Spinal cord (tissue), 10 donors: ENCODE measurements around the gene UMAD1. TPM values are rescaled to one million over a fixed set of nuclear protein-coding genes. Genes with fewer than 3 reads are reported as not detected.
A peak's percentile ranks its signal among the peaks of the same experiment; 100 is the strongest.

ENCODE experiments used
- DNase-seq, 6 donors: peaks; one replicate each; pipeline versions ENCODE4 v3.0.0 to v3.0.0-alpha.2; 2013 to 2015; ENCODE audit warnings: low spot score in 6 of 6, low read depth in 4 of 6
- H3K27ac ChIP-seq: one replicate; pipeline ENCODE4 v1.5.1; 2013; ENCODE audit warnings: low read depth, low read length, control low read depth
- H3K27me3 ChIP-seq: one replicate; pipeline ENCODE4 v1.6.1; 2013; ENCODE audit warnings: low read length; ENCODE audit not compliant: control insufficient read depth, insufficient read depth
- H3K36me3 ChIP-seq: one replicate; pipeline ENCODE4 v1.6.1; 2013; ENCODE audit warnings: low read length; ENCODE audit not compliant: control insufficient read depth, insufficient read depth
- H3K4me1 ChIP-seq: one replicate; pipeline ENCODE4 v1.6.1; 2013; ENCODE audit warnings: low read length; ENCODE audit not compliant: control insufficient read depth, insufficient read depth
- H3K4me3 ChIP-seq: one replicate; pipeline ENCODE4 v1.5.1; 2013; ENCODE audit warnings: low read depth, low read length, control low read depth
- H3K9me3 ChIP-seq: one replicate; pipeline ENCODE4 v1.6.1; 2013; ENCODE audit warnings: low read length; ENCODE audit not compliant: control insufficient read depth, insufficient read depth
- WGBS: methylation state at CpG from one replicate; pipeline ENCODE4 v1.1.5; 2013; ENCODE audit warnings: missing lambda C conversion rate; ENCODE audit not compliant: insufficient coverage; 5-methylcytosine and 5-hydroxymethylcytosine counted together
- polyA plus RNA-seq, 2 donors: library from polyadenylated mRNA; unstranded; fragments of 120-200 nt; gene quantifications; one replicate each; pipeline ENCODE4 v1.2.1, GENCODE V29; 2013; ENCODE audit not compliant: insufficient read length in 2 of 2
- total RNA-seq, 2 donors: library from RNA; depleted of rRNA in 1 of 2; stranded (reverse); fragments of 120-200 nt in 1 of 2; fragments of >200 nt in 1 of 2; gene quantifications; one replicate each; pipeline versions ENCODE4 v1.2.3 to v1.2.4, GENCODE V29; 2013 to 2014
- donor health status: healthy.

UMAD1 gene
- total and polyA plus RNA-seq, 4 donors: 12.9 to 18.1 (median 14.7) TPM

DNA sequence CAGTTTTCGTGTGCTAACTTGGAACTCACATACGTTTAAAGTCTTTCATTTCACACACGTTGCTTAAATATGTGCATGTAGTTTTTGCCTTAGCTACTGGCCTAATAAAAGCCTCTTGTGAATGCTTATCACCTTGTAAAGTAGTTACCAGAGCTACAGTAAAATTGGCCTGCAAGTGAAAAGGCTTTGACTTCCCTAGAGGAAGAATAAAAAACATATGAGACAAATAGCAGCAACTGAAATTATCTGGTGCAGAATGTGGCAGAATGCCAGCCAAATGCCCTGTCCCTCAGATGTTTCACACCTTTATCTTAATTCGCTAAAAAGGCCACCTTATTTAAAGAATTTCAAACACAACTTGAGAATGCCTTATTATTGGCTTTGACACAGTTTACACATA is 105.9 kb downstream of the UMAD1 start:
- peak in 1 of 6 donors; percentile 38 for DNase-seq

DNA sequence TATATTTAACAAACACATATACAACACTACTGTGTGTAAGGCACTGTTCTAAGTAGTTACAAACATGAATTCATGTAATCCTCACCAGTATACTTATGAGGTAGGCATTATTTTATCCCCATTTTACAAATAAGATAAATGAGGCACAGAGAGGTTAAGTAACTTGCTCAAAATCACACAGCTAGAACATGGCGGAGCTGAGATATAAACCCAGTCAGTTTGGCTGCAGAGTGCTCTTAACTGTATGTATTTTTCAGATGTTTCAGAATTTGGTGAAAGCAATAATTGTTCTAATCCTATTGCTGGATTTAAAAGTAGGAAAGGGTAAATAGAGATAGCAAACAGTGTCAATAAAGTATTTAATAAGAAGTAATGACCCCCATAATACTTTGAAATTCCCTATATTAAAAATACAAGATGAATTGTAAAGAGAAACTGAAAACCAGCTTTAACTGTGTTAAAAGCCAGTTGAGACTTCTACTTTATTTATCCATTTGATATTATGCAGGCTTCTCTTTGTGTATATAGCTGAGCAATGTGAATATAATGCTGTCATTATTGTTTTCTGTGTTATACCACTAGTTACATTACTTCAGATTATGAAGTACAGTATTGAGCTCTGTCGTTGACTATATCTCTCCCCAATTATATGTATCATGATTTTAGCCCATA is 110.2 kb downstream of the UMAD1 start:
- no peaks in the 10 kb centered on the region for H3K9me3 ChIP-seq
- no CpG with 5 or more reads among the region's 2 CpGs for WGBS
- no peaks in the 10 kb centered on the region for H3K36me3 ChIP-seq
- no peak overlapping the region for H3K27ac ChIP-seq
- no peak overlapping the region for H3K4me3 ChIP-seq
- H3K4me1 ChIP-seq: no peaks in the 10 kb centered on the region
- no peak for DNase-seq
- H3K27me3 ChIP-seq: no peaks in the 10 kb centered on the region

More for the DNA sequence above, 105.9 kb downstream of the UMAD1 start:
- H3K4me3 ChIP-seq: no peak overlapping the region
- H3K27ac ChIP-seq: no peak overlapping the region
- H3K27me3 ChIP-seq: no peaks in the 10 kb centered on the region
- no peaks in the 10 kb centered on the region for H3K4me1 ChIP-seq
- no peaks in the 10 kb centered on the region for H3K9me3 ChIP-seq
- no peaks in the 10 kb centered on the region for H3K36me3 ChIP-seq
- WGBS: 40% methylated on average over 1 of the region's 4 CpGs

DNA sequence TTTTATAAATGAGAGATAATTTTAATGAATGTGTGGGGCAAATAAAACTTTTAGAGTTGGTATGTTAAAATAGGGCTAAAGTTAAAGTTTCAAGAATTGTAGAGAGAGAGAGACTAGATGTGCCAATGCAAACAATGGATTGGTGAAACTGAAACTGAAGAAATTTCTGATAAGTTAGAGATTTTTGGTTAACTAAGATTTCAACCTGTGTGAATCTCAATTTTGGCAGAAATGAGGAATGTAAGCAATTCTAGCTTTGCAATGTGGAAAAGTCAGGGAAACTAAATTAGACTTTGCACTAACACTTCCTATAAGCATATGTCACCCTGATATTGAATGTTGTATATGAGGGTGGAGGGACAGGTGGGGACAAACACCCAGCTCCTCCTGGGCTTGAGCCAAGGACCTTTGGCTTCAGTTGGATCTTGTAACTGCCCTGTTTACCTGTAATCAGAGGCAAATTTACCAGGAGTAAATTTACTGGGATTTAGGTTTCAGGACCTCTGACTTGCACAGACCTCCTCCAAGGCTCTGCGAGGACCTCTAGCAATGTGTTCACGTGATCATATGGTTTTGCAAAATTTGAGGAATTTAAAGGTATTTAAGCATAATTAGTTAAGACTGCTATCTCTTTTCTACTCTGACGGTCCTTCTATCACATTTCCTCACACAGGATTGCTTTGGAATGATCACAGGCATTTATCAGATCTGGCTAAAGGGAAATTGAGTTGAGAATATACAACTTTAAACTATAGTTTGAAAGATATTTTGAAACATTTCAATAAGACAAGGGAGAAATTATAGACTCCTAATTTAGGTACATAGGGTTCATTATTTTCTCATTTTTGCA is 110.9 kb downstream of the UMAD1 start:
- Histone ChIP-seq H3K9me3 (no peaks in the 10 kb centered on the region), H3K27ac (no peak overlapping the region), H3K27me3 (no peaks in the 10 kb centered on the region), H3K4me1 (no peaks in the 10 kb centered on the region), H3K4me3 (no peak overlapping the region), H3K36me3 (no peaks in the 10 kb centered on the region)
- DNase-seq: no peak
- no CpG with 5 or more reads among the region's 3 CpGs for WGBS

DNA sequence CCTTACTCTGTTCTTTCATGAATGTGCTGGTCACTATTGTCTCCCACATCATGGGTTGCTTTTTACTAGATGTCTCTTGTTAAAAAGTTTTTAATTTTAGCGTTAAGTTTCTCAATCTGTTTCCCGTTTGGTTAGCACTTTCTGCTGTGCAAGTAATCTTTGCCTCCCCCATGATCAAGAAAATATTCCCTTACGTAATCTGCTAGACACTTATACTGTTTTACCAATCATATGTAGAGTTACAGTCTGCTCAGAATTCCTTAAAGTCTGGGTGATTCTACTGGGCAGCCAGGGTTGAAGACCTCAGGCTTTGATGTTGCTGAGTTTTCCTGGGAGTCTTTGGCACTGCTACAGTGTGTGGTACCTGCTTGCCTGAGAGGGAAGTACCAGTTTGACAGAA is 116.0 kb downstream of the UMAD1 start:
- no peaks in the 10 kb centered on the region for H3K36me3 ChIP-seq
- 100% methylated on average over 1 of the region's 3 CpGs for WGBS
- H3K4me1 ChIP-seq: no peaks in the 10 kb centered on the region
- no peak for DNase-seq
- no peak overlapping the region for H3K4me3 ChIP-seq
- no peaks in the 10 kb centered on the region for H3K9me3 ChIP-seq
- no peak overlapping the region for H3K27ac ChIP-seq
- no peaks in the 10 kb centered on the region for H3K27me3 ChIP-seq

DNA sequence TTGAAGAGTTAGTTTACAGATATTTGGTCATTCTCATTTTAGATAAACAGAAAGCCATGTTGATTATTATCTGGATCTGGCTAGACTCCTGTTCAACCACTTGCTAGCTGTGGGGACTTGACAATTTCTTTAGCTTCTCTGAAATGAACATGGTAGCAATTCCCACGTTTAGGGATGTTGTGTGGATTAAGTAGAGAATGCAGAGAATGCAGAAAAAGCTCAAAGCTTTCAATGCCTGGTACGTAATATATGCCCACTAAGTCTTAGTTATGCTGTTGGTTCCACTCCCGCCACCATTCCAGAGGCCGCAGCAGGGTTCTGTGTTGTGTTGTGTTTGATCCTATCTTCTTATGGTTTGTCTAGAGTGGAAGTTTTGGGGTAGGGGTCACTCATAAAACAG is 117.0 kb downstream of the UMAD1 start:
- Histone ChIP-seq H3K27me3 (no peaks in the 10 kb centered on the region), H3K9me3 (no peaks in the 10 kb centered on the region), H3K4me1 (no peaks in the 10 kb centered on the region), H3K36me3 (no peaks in the 10 kb centered on the region), H3K4me3 (no peak overlapping the region), H3K27ac (no peak overlapping the region)
- no peak for DNase-seq
- WGBS: 77% methylated on average over 3 of the region's 4 CpGs

DNA sequence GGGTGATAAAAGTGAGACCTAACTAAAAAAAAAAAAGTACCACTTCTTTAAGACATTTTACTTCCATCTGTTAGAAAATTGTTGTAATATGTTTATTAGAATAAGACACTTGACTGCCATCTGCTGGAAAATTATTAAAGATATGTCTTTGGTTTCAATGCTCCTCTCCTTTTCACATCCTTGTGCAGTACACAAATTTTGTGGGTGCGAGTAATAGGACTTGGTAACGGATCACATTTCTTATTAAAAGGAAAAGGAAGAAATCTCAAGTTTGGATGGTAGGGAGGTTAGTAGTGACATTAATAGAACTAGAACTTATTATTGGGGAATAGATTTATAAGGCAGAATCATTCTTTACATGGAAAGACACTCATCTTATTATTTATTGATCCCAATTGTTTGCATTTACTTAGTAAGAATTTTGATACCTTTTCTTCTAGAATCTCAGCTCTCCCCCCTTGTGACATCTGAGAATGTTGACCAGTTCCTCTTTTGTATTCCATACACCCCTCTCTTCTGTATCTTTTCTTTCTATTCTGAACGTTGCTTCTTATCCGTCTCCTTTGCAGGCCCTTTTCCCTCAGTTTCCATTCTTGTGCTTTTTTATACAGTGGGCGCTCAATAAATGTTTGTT is 120.9 kb downstream of the UMAD1 start:
- H3K27me3 ChIP-seq: no peaks in the 10 kb centered on the region
- H3K27ac ChIP-seq: peak overlapping the region; percentile 54
- no CpG with 5 or more reads among the region's 5 CpGs for WGBS
- H3K4me3 ChIP-seq: no peak overlapping the region
- no peaks in the 10 kb centered on the region for H3K9me3 ChIP-seq
- H3K36me3 ChIP-seq: no peaks in the 10 kb centered on the region
- H3K4me1 ChIP-seq: no peaks in the 10 kb centered on the region
- DNase-seq: peak in 2 of 6 donors; percentile 44 to 58

DNA sequence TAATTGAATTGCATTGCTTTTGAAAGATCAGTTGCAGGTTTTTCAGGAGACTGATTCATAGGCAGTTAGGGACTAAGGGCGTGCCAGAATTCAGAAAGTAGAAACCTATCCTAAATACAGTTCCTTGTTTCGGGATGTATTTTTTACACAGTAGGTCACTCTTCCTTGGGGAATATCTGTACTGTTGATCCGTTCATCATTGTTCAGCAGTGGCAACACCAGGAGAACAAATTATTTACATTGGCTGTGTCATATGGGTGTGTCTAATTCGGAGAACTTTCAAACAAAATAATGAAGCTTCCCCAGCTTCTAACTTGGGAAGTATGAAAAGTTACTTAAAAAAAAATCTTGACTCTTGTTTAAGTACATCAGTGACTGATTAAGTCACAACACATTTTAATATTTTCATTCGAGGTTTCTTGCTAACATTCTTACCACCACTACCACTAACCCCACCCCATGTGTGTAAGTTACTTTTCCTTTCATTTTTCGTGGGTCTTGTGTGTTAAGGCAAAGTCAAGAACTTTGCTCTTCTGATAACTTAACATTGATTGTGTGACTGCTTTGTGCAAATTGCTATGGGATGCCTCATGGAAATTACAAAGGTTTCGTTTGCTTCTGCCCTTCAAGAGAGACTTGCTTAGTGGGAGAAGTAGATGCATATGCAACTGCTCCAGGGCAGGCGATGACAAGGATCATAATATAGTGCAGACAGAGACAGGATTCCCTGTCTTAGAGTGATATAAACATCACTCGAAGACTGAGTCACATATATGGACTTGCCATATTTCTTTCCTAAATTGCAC is 121.6 kb downstream of the UMAD1 start:
- H3K4me1 ChIP-seq: no peaks in the 10 kb centered on the region
- H3K9me3 ChIP-seq: no peaks in the 10 kb centered on the region
- H3K27ac ChIP-seq: peak overlapping the region; percentile 54
- no peak for DNase-seq
- no peaks in the 10 kb centered on the region for H3K27me3 ChIP-seq
- H3K36me3 ChIP-seq: no peaks in the 10 kb centered on the region
- H3K4me3 ChIP-seq: peak overlapping the region; percentile 6
- WGBS: 57% methylated on average over 1 of the region's 9 CpGs

DNA sequence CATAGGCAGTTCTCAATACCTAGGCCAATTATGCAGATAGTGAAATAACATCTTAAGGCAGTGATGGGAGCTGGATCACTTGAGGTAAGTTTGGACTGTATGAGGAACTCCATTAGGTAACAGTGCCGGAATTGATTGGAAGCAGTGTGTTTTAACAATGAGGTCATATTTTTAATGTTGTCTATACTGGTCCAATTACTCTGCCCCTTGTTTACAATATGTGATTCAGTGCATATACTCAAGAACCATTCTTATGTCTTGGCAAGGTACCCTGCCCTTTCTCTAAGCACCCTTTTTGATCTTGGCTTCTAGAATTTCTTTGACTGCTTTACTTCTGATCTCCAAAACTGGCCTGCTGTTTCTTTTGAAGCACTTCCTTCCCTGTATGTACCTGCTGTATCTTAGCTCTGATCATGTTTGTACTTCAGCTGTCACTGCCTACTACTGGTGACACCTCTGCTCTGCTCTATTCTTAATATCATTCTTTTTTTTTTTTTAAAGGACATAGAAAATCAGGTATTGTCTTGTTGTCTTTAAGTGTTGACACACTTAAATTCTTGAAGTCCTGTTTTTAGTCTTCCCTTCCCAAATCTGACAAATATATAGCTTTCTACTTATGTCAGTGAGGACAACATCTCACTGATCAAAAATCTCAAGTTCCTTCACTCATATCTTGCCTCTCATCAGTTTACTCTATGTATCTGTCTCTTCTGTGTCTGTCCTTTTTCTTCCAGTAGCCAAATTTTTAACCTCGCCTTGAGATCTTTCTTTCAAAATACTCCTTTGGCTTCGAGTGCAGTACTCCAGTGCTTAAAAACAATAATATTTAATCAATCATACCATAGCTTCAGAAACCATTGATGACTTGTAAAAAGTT is 124.2 kb downstream of the UMAD1 start:
- H3K27me3 ChIP-seq: no peaks in the 10 kb centered on the region
- H3K9me3 ChIP-seq: no peaks in the 10 kb centered on the region
- no peak overlapping the region for H3K4me3 ChIP-seq
- no peaks in the 10 kb centered on the region for H3K36me3 ChIP-seq
- no peak overlapping the region for H3K27ac ChIP-seq
- no CpG with 5 or more reads among the region's 3 CpGs for WGBS
- H3K4me1 ChIP-seq: no peaks in the 10 kb centered on the region
- DNase-seq: no peak
